HG03025 (cell line): ENCODE measurements around the gene PRB2.
"Not testable (repeated sequence)": the region's sequence is repeated elsewhere in the genome, so short reads cannot be mapped to it uniquely, and the experiment has no call there.

ENCODE experiments used
- ATAC-seq: cut with Tn5 transposase; IDR thresholded peaks from one replicate; pipeline ENCODE4 v1.9.1; 2021; ENCODE audit warnings: mild to moderate bottlenecking, moderate library complexity; ENCODE audit not compliant: unreplicated experiment, low FRiP score

The PRB2 gene

GRCh38 chr12:11395467-11395866 lies at the start of gene PRB2:
Gene PRB2, minus strand, starts transcription at chr12:11395567. Its CDS starts 38 bp downstream, at chr12:11395529.
- not testable (repeated sequence) for ATAC-seq

GRCh38 chr12:11437966-11438365 lies 42.6 kb upstream of the PRB2 start:
- ATAC-seq: no peak

GRCh38 chr12:11433664-11434063 lies 38.3 kb upstream of the PRB2 start:
- ATAC-seq: no peak

- no peak for ATAC-seq
These were observed 36.1 kb upstream of the PRB2 start for GRCh38 chr12:11431486-11431885.

GRCh38 chr12:11427341-11427740 lies 32.0 kb upstream of the PRB2 start:
- no peak for ATAC-seq

GRCh38 chr12:11412731-11413130 lies 17.4 kb upstream of the PRB2 start:
- ATAC-seq: no peak

- no peak for ATAC-seq
These were observed 12.7 kb upstream of the PRB2 start for GRCh38 chr12:11408096-11408495.

- ATAC-seq: no peak
These were observed 2.0 kb upstream of the PRB2 start for GRCh38 chr12:11397366-11397765.

GRCh38 chr12:11391456-11391855 lies 3.9 kb downstream of the PRB2 start:
- not testable (repeated sequence) for ATAC-seq

GRCh38 chr12:11377420-11377819 lies 17.9 kb downstream of the PRB2 start:
- ATAC-seq: not testable (repeated sequence)

- no peak for ATAC-seq
These were observed 34.2 kb downstream of the PRB2 start for GRCh38 chr12:11361151-11361550.

GRCh38 chr12:11360205-11360883 lies 35.0 kb downstream of the PRB2 start:
- not testable (repeated sequence) for ATAC-seq

- not testable (repeated sequence) for ATAC-seq
These were observed 43.6 kb downstream of the PRB2 start for GRCh38 chr12:11351736-11352135.

- ATAC-seq: no peak
These were observed 46.9 kb downstream of the PRB2 start for GRCh38 chr12:11348439-11348838.

GRCh38 chr12:11347810-11348209 lies 47.6 kb downstream of the PRB2 start:
- no peak for ATAC-seq

GRCh38 chr12:11344500-11344899 lies 50.9 kb downstream of the PRB2 start:
- no peak for ATAC-seq
